Islet precursor cell (in vitro differentiated cells): ENCODE results near the gene SLC7A11.

Source experiments
- DNase-seq: peaks from one replicate; pipeline ENCODE4 v3.0.0-alpha.2; 2018

Gene SLC7A11

GRCh38 chr4:138242076-138242833 is at the start of gene SLC7A11:
SLC7A11 (minus strand) TSS chr4:138242349; CDS start chr4:138242069, 280 bp downstream.
- DNase-seq: peak; percentile 96

GRCh38 chr4:138291431-138291830 is 49.3 kb upstream of the SLC7A11 start:
- no peak for DNase-seq

GRCh38 chr4:138290805-138291204 is 48.7 kb upstream of the SLC7A11 start:
- DNase-seq: no peak

- DNase-seq: no peak
Measured at GRCh38 chr4:138279286-138279685, 37.1 kb upstream of the SLC7A11 start.

- no peak for DNase-seq
Measured at GRCh38 chr4:138277133-138277532, 35.0 kb upstream of the SLC7A11 start.

- no peak for DNase-seq
Measured at GRCh38 chr4:138275963-138276621, 33.9 kb upstream of the SLC7A11 start.

- no peak for DNase-seq
Measured at GRCh38 chr4:138275216-138275615, 33.1 kb upstream of the SLC7A11 start.

GRCh38 chr4:138269175-138269574 is 27.0 kb upstream of the SLC7A11 start:
- no peak for DNase-seq

GRCh38 chr4:138267835-138268234 is 25.7 kb upstream of the SLC7A11 start:
- DNase-seq: no peak

- no peak for DNase-seq
Measured at GRCh38 chr4:138266948-138267347, 24.8 kb upstream of the SLC7A11 start.

GRCh38 chr4:138263247-138263816 is 21.2 kb upstream of the SLC7A11 start:
- DNase-seq: no peak

- no peak for DNase-seq
Measured at GRCh38 chr4:138262469-138262868, 20.3 kb upstream of the SLC7A11 start.

- DNase-seq: no peak
Measured at GRCh38 chr4:138262030-138262429, 19.9 kb upstream of the SLC7A11 start.

GRCh38 chr4:138259824-138260223 is 17.7 kb upstream of the SLC7A11 start:
- no peak for DNase-seq

- no peak for DNase-seq
Measured at GRCh38 chr4:138259271-138259670, 17.1 kb upstream of the SLC7A11 start.

- DNase-seq: no peak
Measured at GRCh38 chr4:138256608-138257007, 14.5 kb upstream of the SLC7A11 start.

GRCh38 chr4:138255917-138256597 is 13.9 kb upstream of the SLC7A11 start:
- no peak for DNase-seq

GRCh38 chr4:138252551-138252950 is 10.4 kb upstream of the SLC7A11 start:
- no peak for DNase-seq

GRCh38 chr4:138251938-138252337 is 9.8 kb upstream of the SLC7A11 start:
- DNase-seq: no peak

GRCh38 chr4:138249132-138249531 is 7.0 kb upstream of the SLC7A11 start:
- no peak for DNase-seq

- no peak for DNase-seq
Measured at GRCh38 chr4:138248058-138248457, 5.9 kb upstream of the SLC7A11 start.

GRCh38 chr4:138247643-138248042 is 5.5 kb upstream of the SLC7A11 start:
- DNase-seq: no peak

GRCh38 chr4:138243369-138243768 is 1.2 kb upstream of the SLC7A11 start:
- no peak for DNase-seq

GRCh38 chr4:138242834-138243156 is 646 bp upstream of the SLC7A11 start:
- DNase-seq: no peak
